Measurements from ENCODE around the gene CYP2W1.
"Not testable (repeated sequence)": the region's sequence is repeated elsewhere in the genome, so short reads cannot be mapped to it uniquely, and the experiment has no call there.

DNA sequence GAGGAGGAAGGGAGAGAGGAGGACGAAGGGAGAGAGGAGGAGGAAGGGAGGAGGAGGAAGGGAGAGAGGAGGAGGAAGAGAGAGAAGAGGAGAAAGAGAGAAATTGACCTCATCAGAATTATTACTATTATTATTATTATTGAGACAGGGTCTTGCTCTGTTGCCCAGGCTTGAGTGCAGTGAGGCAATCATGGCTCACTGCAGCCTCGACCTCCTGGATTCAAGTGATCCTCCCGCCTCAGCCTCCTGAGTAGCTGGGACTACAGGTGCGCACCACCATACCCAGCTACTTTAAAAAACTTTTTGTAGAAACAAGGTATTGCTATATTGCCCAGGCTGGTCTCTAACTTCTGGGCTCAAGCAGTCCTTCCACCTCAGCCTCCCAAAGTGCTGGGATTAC lies 39.2 kb upstream of the CYP2W1 start:
- not testable (repeated sequence) for TF ChIP-seq EZH2 (optimal IDR thresholded peaks at IDR 0.05; ENCODE audit: low read depth, low read length); EZH2phosphoT487 (IDR thresholded peaks at IDR 0.05; ENCODE audit: low read length)
- TF ChIP-seq, protein P1, sequence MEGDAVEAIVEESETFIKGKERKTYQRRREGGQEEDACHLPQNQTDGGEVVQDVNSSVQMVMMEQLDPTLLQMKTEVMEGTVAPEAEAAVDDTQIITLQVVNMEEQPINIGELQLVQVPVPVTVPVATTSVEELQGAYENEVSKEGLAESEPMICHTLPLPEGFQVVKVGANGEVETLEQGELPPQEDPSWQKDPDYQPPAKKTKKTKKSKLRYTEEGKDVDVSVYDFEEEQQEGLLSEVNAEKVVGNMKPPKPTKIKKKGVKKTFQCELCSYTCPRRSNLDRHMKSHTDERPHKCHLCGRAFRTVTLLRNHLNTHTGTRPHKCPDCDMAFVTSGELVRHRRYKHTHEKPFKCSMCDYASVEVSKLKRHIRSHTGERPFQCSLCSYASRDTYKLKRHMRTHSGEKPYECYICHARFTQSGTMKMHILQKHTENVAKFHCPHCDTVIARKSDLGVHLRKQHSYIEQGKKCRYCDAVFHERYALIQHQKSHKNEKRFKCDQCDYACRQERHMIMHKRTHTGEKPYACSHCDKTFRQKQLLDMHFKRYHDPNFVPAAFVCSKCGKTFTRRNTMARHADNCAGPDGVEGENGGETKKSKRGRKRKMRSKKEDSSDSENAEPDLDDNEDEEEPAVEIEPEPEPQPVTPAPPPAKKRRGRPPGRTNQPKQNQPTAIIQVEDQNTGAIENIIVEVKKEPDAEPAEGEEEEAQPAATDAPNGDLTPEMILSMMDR (IDR thresholded peaks at IDR 0.05; ENCODE audit: low read length), result not testable (repeated sequence)
